HG03558 (cell line): ENCODE data around the gene TBRG1.

ENCODE experiments used
- ATAC-seq: cut with Tn5 transposase; IDR thresholded peaks from one replicate; pipeline ENCODE4 v1.9.1; 2021; ENCODE audit warnings: moderate number of reproducible peaks; ENCODE audit not compliant: unreplicated experiment; ENCODE audit errors: extremely low read depth

Gene TBRG1

DNA sequence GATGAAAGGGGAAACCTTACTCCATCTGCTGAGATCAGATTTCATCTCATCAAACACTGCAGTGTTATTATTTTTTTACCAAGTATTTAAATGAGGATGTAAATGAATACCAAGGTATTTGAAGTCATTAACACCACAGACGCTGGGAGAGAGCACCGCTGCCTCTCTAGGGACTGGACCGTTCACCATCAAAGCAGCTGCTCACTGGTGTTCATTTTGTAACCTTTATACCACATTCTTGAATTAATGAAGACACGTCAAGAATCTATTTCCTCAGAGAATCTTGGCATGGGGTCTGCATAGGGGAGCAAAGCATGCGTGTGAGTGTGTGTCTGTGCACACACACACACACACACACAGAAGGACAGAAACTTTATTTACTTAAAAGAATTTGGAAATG is 35.2 kb downstream of the TBRG1 start:
- no peak for ATAC-seq

DNA sequence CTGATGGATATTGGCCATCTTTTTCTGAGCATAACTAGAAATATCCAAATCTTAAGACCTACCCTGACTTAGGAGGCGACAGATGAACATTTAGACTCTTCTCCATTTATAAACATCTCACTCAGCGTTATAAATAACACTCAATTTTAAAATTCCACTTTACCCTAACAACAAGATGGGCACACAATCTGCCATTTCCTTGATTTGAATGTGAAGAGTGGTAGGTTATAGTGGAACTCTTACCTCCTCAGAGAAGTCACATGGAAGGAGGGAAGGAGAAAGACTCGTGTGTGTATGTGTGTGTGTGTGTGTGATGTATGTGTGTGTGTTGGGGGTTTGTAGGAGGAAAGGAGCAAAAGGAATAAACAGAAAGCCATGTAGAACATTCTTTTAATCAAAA is 35.8 kb downstream of the TBRG1 start:
- no peak for ATAC-seq

- no peak for ATAC-seq
Measured at GRCh38 chr11:124658986-124659385, 36.3 kb downstream of the TBRG1 start.

DNA sequence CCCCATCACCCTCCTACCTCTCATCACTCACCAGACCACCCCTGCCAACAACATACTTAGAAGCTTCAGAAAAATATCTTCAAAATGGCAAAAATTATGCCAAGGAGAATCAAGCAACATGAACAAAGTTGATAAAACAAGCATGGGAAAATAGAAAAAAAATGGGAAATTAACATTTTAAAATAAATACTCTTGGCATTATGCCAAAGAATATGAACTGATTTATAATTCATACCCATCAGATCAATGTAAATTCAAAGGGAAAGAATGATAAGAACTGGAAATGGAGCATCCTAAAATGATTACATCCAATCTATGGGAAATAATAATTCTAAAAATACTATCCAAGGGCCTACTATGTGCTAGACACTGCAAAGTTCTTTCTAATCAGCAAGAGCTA is 38.9 kb downstream of the TBRG1 start:
- ATAC-seq = no peak

DNA sequence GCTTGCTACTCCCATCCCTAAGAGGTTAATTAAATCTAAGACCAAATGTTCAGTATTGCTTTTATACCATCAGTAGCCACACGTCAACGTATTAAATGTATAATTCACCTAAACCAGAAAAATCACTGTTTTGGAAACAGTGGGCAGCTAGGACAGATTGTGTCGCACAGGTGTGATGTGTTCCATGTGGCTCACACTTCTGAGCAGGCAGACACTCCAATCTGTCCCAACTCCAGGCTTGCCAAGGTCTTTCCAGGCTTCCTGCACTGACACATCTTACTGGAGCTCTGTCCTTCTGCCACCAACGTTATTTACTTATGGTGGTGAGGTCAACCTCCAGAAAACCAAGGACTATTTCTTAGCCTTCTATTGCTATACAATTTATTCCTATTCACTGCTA is 39.4 kb downstream of the TBRG1 start:
- no peak for ATAC-seq

GRCh38 chr11:124663861-124664260 is 41.2 kb downstream of the TBRG1 start:
- no peak for ATAC-seq

DNA sequence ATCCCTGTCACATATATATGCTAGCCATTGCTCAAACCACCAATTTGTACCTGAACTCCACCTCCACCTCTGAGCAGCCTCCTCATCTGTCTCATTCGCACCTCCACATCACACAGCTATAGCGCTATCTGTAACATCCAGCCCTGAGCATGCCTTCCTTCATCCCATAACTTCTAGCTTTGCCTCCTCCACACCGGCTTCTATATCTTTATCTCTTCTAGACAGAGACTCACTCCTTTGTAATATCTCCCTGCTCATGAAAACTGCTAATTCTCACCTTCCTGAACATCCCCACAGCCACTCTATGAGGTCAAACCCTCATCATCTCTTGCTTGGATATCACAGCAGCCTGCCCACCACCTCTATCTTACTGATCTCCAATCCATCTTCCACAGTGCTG is 44.9 kb downstream of the TBRG1 start:
- no peak for ATAC-seq

DNA sequence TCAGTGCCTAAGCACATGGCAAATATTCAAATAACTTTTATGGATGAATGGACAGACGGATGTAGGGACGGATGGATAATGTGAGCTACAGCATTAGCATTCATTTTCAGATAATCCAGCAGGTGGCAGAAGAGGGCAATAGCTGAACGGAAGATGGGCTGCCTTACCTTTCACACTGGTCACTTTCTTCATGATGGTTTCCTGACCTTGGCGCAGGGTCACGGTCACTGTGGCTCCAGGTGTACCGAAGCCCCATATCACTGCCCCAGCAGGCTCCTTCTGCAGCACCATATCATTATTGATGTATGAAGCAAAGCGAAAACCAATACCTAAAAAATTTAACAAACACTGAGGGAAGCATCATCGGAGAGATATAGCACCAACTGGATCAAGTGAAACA is 46.5 kb downstream of the TBRG1 start:
- ATAC-seq = no peak

GRCh38 chr11:124670732-124671131 is 48.1 kb downstream of the TBRG1 start:
- ATAC-seq = no peak

GRCh38 chr11:124672536-124673215 is 50.0 kb downstream of the TBRG1 start:
- no peak for ATAC-seq

DNA sequence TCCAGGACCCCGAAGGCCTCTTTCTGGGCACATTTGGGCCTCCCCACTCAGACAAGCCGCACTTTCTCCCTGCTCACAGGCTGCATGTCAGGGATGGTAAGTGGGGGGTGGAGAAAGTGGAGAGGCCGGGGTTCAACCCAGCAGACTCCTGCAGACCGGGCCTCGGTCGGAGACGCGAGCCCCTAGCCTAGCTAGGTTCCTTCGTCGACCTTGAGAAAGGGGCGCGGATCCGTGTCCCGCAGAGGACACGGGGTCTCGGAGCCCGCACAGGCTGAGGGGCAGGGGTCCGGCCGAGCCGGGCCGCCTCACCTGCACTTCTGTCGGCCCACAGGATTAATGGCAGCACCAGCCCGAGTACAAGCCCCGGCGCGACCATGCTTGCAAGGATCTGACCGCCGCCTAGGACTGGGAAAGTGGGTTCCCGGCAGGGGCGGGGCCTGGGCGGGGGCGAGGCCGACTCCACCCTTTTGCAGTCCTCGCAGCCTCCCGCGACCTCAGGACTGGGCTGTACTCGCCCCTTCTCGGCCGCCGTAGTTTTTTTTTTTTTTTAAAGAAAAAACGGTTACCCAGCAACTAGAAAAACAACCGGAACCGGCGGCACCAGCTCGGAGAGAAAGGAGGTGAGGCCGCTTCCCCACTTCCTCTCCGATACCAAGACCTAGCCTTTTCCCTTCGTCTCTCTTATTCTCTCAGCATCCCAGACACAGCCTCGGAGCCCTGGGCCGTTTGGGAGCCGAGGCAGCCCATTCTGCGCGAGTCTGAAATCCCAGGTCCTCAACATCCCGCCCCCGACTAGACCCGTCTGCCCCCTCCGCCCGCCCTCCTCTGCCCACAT is 50.9 kb downstream of the TBRG1 start, which contains the start of the genes SIAE and SPA17:
SIAE (minus strand) TSS at position 407 of the 835 bp plus-strand sequence; CDS start at position 376, 31 bp downstream.
SPA17 (plus strand) TSS at position 572 of the 835 bp plus-strand sequence. CDS start 1,361 bp downstream, outside the sequence.
- ATAC-seq = peak; percentile 65

DNA sequence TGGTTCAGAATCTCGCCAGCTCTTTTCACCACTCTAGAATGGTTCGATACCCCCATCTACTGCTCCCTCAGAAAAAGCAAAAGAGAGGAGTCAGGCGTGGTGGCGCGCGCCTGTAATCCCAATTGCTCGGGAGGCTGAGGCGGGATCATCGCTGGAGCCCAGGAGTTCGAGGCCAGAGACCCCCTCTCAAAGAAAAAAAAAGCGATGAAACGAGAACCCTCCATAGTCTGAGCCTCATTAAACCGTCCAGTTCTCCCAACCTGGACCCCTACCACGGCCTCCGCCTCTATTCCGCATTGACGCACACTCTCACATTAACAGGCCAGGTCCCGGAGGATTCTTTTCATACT is 51.5 kb downstream of the TBRG1 start:
- no peak for ATAC-seq

GRCh38 chr11:124674571-124674970 is 51.9 kb downstream of the TBRG1 start:
- ATAC-seq = no peak

GRCh38 chr11:124676386-124676785 is 53.7 kb downstream of the TBRG1 start:
- no peak for ATAC-seq

- ATAC-seq = no peak
Measured at GRCh38 chr11:124678416-124678815, 55.8 kb downstream of the TBRG1 start.

DNA sequence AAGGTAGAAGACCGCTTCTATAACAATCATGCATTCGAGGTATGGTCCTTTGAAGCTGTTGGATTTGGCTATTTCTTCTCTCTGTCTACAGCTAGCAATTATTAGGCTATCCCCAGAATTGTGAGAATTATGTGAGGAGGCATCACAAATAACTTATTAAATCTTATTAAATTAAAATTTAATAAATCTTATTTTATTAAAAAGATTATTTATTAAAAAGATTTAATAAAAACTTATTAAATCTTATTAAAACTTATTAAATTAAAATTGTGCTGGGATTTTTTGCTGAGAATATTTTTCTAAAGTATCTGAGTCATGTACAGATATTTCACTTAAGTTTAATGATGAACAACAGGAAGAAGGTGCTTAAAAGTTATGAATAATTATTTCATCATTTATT is 58.8 kb downstream of the TBRG1 start:
- ATAC-seq = no peak

DNA sequence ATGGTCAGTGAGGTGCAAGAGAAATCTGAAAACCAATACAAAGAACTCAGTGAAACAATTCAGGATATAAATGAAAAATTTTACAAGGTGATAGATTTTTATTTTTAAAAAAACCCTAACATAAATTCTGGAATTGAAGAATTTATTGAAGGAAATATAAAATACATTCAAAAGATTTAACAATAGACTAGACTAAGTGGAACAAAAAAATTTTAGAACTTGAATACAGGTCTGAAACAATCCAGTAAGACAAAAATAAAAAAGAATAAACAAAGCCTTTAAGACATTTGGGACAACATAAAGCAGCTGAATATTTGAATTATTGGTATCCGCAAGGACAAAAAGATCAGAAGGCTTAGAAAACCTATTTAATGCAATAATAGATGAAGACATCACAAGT is 59.8 kb downstream of the TBRG1 start:
- ATAC-seq = no peak
